WI38 (cell line): ENCODE measurements around the gene FUT3.
"Not testable (repeated sequence)": the region's sequence is repeated elsewhere in the genome, so short reads cannot be mapped to it uniquely, and the experiment has no call there.

Experiments
- H3K4me3 ChIP-seq: 2 replicates; pipeline ENCODE4 v1.5.1; 2011; ENCODE audit warnings: low read depth, mild to moderate bottlenecking, control low read depth, low read length
- CTCF ChIP-seq: IDR thresholded peaks from 2 replicates; pipeline ENCODE4 v1.5.1; 2012; ENCODE audit warnings: low read depth, mild to moderate bottlenecking, control low read depth, low read length

Gene FUT3

GRCh38 chr19:5891572-5891937 is 40.3 kb upstream of the FUT3 start:
- TF ChIP-seq CTCF: no peak
- no peak overlapping the region for H3K4me3 ChIP-seq

GRCh38 chr19:5890099-5890498 is 38.9 kb upstream of the FUT3 start:
- TF ChIP-seq CTCF: no peak

GRCh38 chr19:5889288-5889971 is 38.2 kb upstream of the FUT3 start:
- TF ChIP-seq CTCF: no peak
- peak overlapping the region; percentile 18; the same call in 1 of the 2 replicates for H3K4me3 ChIP-seq

More at GRCh38 chr19:5890099-5890498, 38.9 kb upstream of the FUT3 start:
- H3K4me3 ChIP-seq: no peak overlapping the region

- not testable (repeated sequence) for H3K4me3 ChIP-seq
These were observed 33.0 kb upstream of the FUT3 start for GRCh38 chr19:5884065-5884811.

GRCh38 chr19:5883157-5883873 is 32.1 kb upstream of the FUT3 start:
- H3K4me3 ChIP-seq: not testable (repeated sequence)

GRCh38 chr19:5882421-5882968 is 31.2 kb upstream of the FUT3 start:
- no peak overlapping the region for H3K4me3 ChIP-seq
- TF ChIP-seq CTCF: no peak

- no peak overlapping the region for H3K4me3 ChIP-seq
- TF ChIP-seq CTCF: no peak
These were observed 30.5 kb upstream of the FUT3 start for GRCh38 chr19:5881543-5882299.
